Transverse colon (tissue), 4 donors: ENCODE measurements around the gene ALS2CL. TPM values are rescaled to one million over a fixed set of nuclear protein-coding genes. Genes with fewer than 3 reads are reported as not detected.

Source experiments
- DNase-seq: peaks from one replicate; pipeline ENCODE4 v3.0.0-alpha.2; 2019
- H3K27ac ChIP-seq, 4 donors: fragments of 200-600 bp; sonication (generic); 2 replicates each; pipeline ENCODE4 v1.5.1; 2016 to 2018; ENCODE audit warnings: inconsistent platforms in 4 of 4
- H3K27me3 ChIP-seq: fragments of 200-600 bp; sonication (generic); 2 replicates; pipeline ENCODE4 v1.5.1; 2017; ENCODE audit warnings: inconsistent platforms
- H3K36me3 ChIP-seq, 4 donors: fragments of 200-600 bp; sonication (generic); 2 replicates each; pipeline ENCODE4 v1.5.1; 2017 to 2019; ENCODE audit warnings: inconsistent platforms in 4 of 4
- H3K4me1 ChIP-seq, 4 donors: fragments of 200-600 bp; sonication (generic); 2 replicates each; pipeline ENCODE4 v1.5.1; 2017 to 2020; ENCODE audit warnings: inconsistent platforms in 4 of 4
- H3K4me3 ChIP-seq, 4 donors: fragments of 200-600 bp; sonication (generic); 1 replicate in 1 of 4; 2 replicates in 3 of 4; pipeline versions ENCODE4 v1.5.1 to v1.6.1; 2017 to 2019; ENCODE audit warnings: inconsistent platforms in 4 of 4
- H3K9me3 ChIP-seq, 2 donors: fragments of 200-600 bp; sonication (generic); 2 replicates each; pipeline ENCODE4 v1.5.1; 2017 to 2019; ENCODE audit warnings: inconsistent platforms in 2 of 2
- EP300 ChIP-seq: sonication (generic); formaldehyde crosslinking; IDR thresholded peaks from one replicate; pipeline ENCODE4 v1.6.1; 2017; ENCODE audit warnings: antibody characterized with exemption, low read depth
- POLR2A ChIP-seq: fragments of 450-650 bp; IDR thresholded peaks from one replicate; pipeline ENCODE4 v1.6.1; 2016; ENCODE audit warnings: antibody characterized with exemption, mild to moderate bottlenecking, moderate library complexity
- POLR2AphosphoS5 ChIP-seq, 3 donors: sonication (generic); formaldehyde crosslinking; IDR thresholded peaks; one replicate each; pipeline ENCODE4 v1.6.1; 2016; ENCODE audit warnings: antibody characterized with exemption in 3 of 3
- WGBS, 2 donors: methylation state at CpG; one replicate each; pipeline ENCODE4 v1.1.5; 2018; ENCODE audit warnings: low coverage in 1 of 2; 5-methylcytosine and 5-hydroxymethylcytosine counted together
- in situ Hi-C, 4 donors: fragments of 200-750 bp; cut with MboI; loops; one replicate each; pipeline versions ENCODE4 v1.15.0 to v1.15.1; 2017; ENCODE audit warnings: low sequenced_read_pairs in 3 of 4, low pct_ligation_motif_present in 1 of 4, low pct_unique_long_range_greater_than_20kb in 1 of 4
- intact Hi-C: fragments of 100-400 bp; cut with DNase I; formaldehyde crosslinking; loops from one replicate; pipeline ENCODE4 v1.15.1; 2023; ENCODE audit warnings: low total_unique reads
- total RNA-seq, 4 donors: library from RNA; depleted of rRNA; stranded (reverse); fragments of >200 nt; gene quantifications; one replicate each; pipeline ENCODE4 v1.1.0, GENCODE V29; 2016
- TF ChIP-seq, protein P1 (sequence below), 5 experiments: fragments of 200-600 bp in 3 of 5; fragments of 450-650 bp in 2 of 5; sonication (generic) in 3 of 5; IDR thresholded peaks; 1 replicate in 2 of 5; 2 replicates in 3 of 5; pipeline ENCODE4 v1.5.1; 2016 to 2017; ENCODE audit warnings: antibody characterized with exemption in 5 of 5, inconsistent platforms in 3 of 5, mild to moderate bottlenecking in 2 of 5, moderate library complexity in 1 of 5

Gene ALS2CL
- total RNA-seq, 4 donors from 2014 or later = 67.5 to 212 (median 116) TPM

DNA sequence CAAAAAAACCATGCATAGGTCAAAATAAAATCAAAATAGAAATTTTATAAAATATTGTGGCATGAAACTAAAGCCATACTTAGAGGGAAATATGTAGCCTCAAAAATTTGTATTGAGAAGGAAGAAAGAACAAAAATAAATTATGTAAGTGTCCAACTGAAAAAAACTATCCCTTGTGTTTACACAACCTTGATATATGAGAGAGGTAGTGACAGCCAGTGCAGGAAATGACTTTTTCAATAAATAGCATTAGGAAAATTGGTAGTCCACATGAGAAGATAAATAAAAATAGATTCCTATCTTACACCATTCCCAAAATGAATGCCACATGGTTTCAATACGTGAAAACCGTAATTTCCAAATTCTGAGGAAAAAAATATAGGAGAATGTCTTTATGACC is 37.3 kb upstream of the ALS2CL start:
- H3K36me3 ChIP-seq = no peaks in the 10 kb centered on the region
- intact Hi-C loops (no loop called here), in situ Hi-C loops (no loop called here)
- TF ChIP-seq POLR2A = no peak
- TF ChIP-seq, protein P1, sequence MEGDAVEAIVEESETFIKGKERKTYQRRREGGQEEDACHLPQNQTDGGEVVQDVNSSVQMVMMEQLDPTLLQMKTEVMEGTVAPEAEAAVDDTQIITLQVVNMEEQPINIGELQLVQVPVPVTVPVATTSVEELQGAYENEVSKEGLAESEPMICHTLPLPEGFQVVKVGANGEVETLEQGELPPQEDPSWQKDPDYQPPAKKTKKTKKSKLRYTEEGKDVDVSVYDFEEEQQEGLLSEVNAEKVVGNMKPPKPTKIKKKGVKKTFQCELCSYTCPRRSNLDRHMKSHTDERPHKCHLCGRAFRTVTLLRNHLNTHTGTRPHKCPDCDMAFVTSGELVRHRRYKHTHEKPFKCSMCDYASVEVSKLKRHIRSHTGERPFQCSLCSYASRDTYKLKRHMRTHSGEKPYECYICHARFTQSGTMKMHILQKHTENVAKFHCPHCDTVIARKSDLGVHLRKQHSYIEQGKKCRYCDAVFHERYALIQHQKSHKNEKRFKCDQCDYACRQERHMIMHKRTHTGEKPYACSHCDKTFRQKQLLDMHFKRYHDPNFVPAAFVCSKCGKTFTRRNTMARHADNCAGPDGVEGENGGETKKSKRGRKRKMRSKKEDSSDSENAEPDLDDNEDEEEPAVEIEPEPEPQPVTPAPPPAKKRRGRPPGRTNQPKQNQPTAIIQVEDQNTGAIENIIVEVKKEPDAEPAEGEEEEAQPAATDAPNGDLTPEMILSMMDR (IDR thresholded peaks at IDR 0.05) = no peak
- no peak for TF ChIP-seq EP300
- no peak for TF ChIP-seq POLR2AphosphoS5 (IDR thresholded peaks at IDR 0.05)
- H3K4me1 ChIP-seq = no peaks in the 10 kb centered on the region
- no peak for DNase-seq
- no peak overlapping the region for H3K27ac ChIP-seq
- H3K27me3 ChIP-seq = peaks cover 20% of the 10 kb centered on the region
- no peaks in the 10 kb centered on the region for H3K9me3 ChIP-seq
- H3K4me3 ChIP-seq = no peak overlapping the region
- 88 to 100% methylated on average over 2 of the region's 2 CpGs for WGBS, 2 donors

DNA sequence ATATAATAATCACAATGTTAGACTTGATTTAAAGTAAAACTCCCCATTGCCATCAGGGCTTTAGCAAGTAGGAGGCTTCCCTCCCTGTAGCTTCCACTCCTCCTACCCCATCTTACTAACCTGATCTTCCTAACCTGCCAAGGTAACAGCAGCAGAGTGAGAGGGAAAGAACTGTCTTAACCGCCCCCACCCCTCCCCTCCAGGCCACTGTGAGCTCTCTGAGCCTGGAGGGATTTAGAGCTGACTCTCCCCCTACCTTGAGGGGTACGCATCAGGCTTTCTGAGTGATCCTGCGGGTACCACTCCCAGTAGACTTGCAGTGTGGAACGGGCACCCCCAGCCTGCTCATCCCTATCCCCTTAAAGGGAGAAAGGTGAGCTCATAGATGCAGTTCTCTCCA is 35.6 kb upstream of the ALS2CL start:
- Histone ChIP-seq H3K4me1 (no peaks in the 10 kb centered on the region), H3K36me3 (no peaks in the 10 kb centered on the region), H3K9me3 (no peaks in the 10 kb centered on the region), H3K4me3 (no peak overlapping the region), H3K27me3 (peaks cover 20% of the 10 kb centered on the region), H3K27ac (no peak overlapping the region)
- in situ Hi-C loops = no loop called here
- DNase-seq = no peak
- intact Hi-C loops = no loop called here
- TF ChIP-seq POLR2AphosphoS5 (IDR thresholded peaks at IDR 0.05) = no peak
- TF ChIP-seq EP300 = no peak
- TF ChIP-seq, protein P1 (IDR thresholded peaks at IDR 0.05) = no peak
- TF ChIP-seq POLR2A = no peak
- 79% methylated on average over 4 of the region's 4 CpGs; no CpG with 5 or more reads in 1 of the 2 donors for WGBS, 2 donors

DNA sequence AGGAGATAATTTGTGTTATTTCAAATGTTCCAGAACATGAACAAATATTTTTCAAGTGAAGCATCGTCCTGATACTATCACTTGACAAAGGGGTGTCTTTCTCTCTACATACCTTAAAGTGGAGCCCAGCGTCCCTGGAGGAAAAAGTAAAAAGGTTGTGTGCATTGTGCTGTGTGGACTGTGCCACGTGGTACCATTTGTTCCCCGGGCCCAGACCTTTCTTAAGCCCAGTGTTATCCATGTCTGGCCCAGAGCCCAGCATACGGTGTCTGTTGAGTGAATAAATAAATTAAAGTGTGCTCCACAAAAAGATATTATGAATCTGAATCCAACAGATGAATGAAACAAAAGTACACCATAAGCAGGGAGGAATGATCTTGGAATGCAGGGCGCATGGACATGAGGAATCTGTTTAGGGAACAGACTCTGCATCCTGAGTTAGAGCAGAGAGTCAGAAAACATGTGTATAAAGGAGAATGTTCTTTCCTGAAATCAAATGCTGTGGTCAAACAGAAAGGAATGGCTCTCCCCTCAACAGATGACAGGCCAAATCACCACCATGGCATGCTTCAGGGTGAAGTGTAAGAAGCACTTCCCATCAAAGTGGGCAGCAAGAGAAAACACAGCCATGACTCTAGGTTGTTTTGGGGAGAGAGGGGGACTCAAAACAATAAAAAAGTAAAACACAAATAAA is 32.3 kb upstream of the ALS2CL start:
- DNase-seq = no peak
- in situ Hi-C loops (no loop called here), intact Hi-C loops (no loop called here)
- H3K36me3 ChIP-seq = no peaks in the 10 kb centered on the region
- H3K27me3 ChIP-seq = peaks cover 20% of the 10 kb centered on the region
- H3K4me1 ChIP-seq = no peaks in the 10 kb centered on the region
- no peak overlapping the region for H3K27ac ChIP-seq
- TF ChIP-seq EP300 = no peak
- TF ChIP-seq, protein P1 (IDR thresholded peaks at IDR 0.05) = no peak
- TF ChIP-seq POLR2A = no peak
- TF ChIP-seq POLR2AphosphoS5 (IDR thresholded peaks at IDR 0.05) = no peak
- 55 to 79% methylated on average over 3 to 6 of the region's 6 CpGs for WGBS, 2 donors
- H3K9me3 ChIP-seq = no peaks in the 10 kb centered on the region
- no peak overlapping the region for H3K4me3 ChIP-seq

DNA sequence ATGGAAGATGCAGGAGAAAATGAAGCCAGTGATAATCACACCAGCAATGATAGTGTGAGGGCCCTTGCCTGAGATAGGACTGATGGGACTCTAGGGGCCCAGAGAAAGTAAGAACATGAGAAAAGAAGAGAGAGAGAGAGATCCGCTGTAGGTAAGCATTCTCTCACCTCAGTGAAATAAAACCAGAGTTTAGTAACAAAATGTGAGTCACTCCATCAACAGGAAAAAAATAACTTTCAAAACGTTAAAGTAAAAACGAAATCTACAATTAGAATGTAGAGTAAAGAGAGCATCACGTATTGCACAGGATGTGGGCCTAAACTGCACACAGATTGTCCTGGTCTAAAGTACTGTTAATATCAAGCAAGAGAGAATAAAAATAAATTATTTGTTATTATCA is 30.9 kb upstream of the ALS2CL start:
- Histone ChIP-seq H3K27me3 (peaks cover 25% of the 10 kb centered on the region), H3K4me3 (no peak overlapping the region), H3K4me1 (no peaks in the 10 kb centered on the region), H3K27ac (no peak overlapping the region), H3K36me3 (no peaks in the 10 kb centered on the region), H3K9me3 (no peaks in the 10 kb centered on the region)
- in situ Hi-C loops = loop anchor here (25.0 kb wide), 4 partner anchors 138 to 638 kb away; partner anchors contain the start of gene MYL3 (in 1 of the 4)
- no peak for TF ChIP-seq POLR2A
- TF ChIP-seq EP300 = no peak
- WGBS, 2 donors = 68 to 89% methylated on average over 4 of the region's 4 CpGs
- intact Hi-C loops = no loop called here
- no peak for DNase-seq
